ENCODE results near the gene FHIP2A.
"Not testable (repeated sequence)": the region's sequence is repeated elsewhere in the genome, so short reads cannot be mapped to it uniquely, and the experiment has no call there.

- not testable (repeated sequence) for TF ChIP-seq CTCF (conservative IDR thresholded peaks at IDR 0.05; ENCODE audit: low read depth, low read length); SMC3 (IDR thresholded peaks at IDR 0.05; ENCODE audit: low read depth, low read length); POLR2A (IDR thresholded peaks at IDR 0.05; ENCODE audit: low read depth, low read length); CHD1 (IDR thresholded peaks at IDR 0.05; ENCODE audit: low read depth, low read length); RAD21 (IDR thresholded peaks at IDR 0.05; ENCODE audit: low read length); MXI1 (IDR thresholded peaks at IDR 0.05; ENCODE audit: borderline replicate concordance, low read depth, low read length); FOS (IDR thresholded peaks at IDR 0.05; ENCODE audit: low read depth, low read length); MAZ (IDR thresholded peaks at IDR 0.05; ENCODE audit: borderline replicate concordance, low read depth, low read length)
Measured at GRCh38 chr10:114857288-114857565, 35.6 kb downstream of the FHIP2A start.

Measured in IMR-90 (cell line).